Mammary epithelial cell (primary cell): ENCODE data around the gene ACVR1.

Experiments used
- CTCF ChIP-seq, 2 donors: IDR thresholded peaks in 1 of 2; conservative IDR thresholded peaks in 1 of 2; 2 replicates each; pipeline ENCODE4 v1.5.1; 2011 to 2012; ENCODE audit warnings: inconsistent platforms in 2 of 2, low read length in 2 of 2, mild to moderate bottlenecking in 2 of 2, control low read depth in 1 of 2, low read depth in 1 of 2; ENCODE audit not compliant: insufficient read depth in 1 of 2; ENCODE audit errors: extremely low read depth in 1 of 2
- EZH2 ChIP-seq: IDR thresholded peaks from 2 replicates; pipeline ENCODE4 v1.6.1; 2012; ENCODE audit warnings: low read length, inconsistent platforms, borderline replicate concordance

GRCh38 chr2:157922815-157923214 is 46.7 kb upstream of the ACVR1 start:
- TF ChIP-seq CTCF (conservative IDR thresholded peaks at IDR 0.05 in 1 of 2, IDR thresholded peaks at IDR 0.05 in 1 of 2; ENCODE audit: extremely low read depth in 1 of 2, insufficient read depth in 1 of 2, low read depth in 1 of 2, low read length in 2 of 2) (no peak), EZH2 (no peak)
